ENCODE results near the gene GIMD1. TPM values are rescaled to one million over a fixed set of nuclear protein-coding genes. Genes with fewer than 3 reads are reported as not detected.

GIMD1 gene
- not detected in 5 replicates for total RNA-seq (2022; extraction: Qiagen RNA extraction; ENCODE audit: low read depth)

GRCh38 chr4:106368678-106369077 lies at the start of gene GIMD1:
Gene GIMD1 (minus strand): TSS chr4:106368778. CDS start chr4:106367435, 1,343 bp downstream.

DNA sequence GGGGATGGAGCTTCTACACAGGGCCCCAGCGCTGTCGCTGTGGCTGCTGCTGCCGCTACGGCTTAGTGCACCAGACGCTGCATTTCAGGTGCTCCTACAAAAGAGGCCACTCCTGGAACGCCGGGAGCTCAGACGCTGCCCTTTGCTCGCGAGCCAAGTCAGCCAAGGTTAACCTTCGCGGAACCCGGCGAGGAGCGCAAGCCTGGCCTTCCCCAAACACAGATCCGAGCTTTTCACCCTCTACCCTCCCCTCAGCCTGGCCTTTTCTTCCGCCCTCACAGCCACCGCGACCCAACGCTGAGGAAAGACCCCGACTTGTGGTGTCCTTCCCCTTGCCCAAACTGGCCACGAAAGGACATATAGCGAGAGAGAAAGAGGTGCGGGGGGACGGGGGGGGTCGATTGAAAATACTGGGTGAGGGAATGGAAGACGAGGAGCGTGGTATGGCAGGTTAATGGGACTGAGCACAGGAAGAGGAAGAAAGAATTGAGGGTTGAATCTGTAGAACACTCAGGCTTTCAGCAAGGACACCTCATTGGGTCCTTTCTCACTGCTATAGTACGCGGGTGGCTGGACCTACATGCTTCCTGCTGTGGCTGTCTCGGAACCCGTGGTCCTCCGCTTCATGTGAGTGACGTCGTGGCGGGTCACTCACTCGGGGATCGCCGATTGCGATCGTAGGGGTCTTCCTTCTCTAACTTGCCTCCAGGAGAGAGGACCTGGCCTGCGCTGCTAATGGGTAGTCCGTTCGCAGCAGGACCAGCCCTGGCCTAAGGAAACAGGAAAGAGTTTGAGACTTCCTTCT lies 52.4 kb downstream of the GIMD1 start, which contains the start of the genes AIMP1 and TBCK:
TSS of gene AIMP1 (plus strand) at position 583 of the 805 bp plus-strand sequence. CDS start 8,460 bp downstream, outside the sequence.
TSS of gene TBCK (minus strand) at position 242 of the 805 bp plus-strand sequence. CDS start 7,249 bp downstream, outside the sequence.

Other genes with a start within 250 kb of the GIMD1 start
- gene TBCK, start 52.6 kb downstream of the GIMD1 start, total RNA-seq (2022; extraction: Qiagen RNA extraction; ENCODE audit: low read depth), result 2.1 to 2.8 TPM (median 2.2 TPM) in 5 replicates
- 39.2 to 47.4 TPM (median 44.7 TPM) in 5 replicates for gene AIMP1, start 52.2 kb downstream of the GIMD1 start, total RNA-seq (2022; extraction: Qiagen RNA extraction; ENCODE audit: low read depth)